HepG2 (cell line): ENCODE results near the gene ECM1. TPM values are rescaled to one million over a fixed set of nuclear protein-coding genes. Genes with fewer than 3 reads are reported as not detected.

Experiments
- AGO1 ChIP-seq: fragments of 200-400 bp; formaldehyde crosslinking; IDR thresholded peaks from 2 replicates; pipeline ENCODE4 v1.6.1; 2017; ENCODE audit warnings: mild to moderate bottlenecking, low read depth, low read length, moderate library complexity; ENCODE audit not compliant: poor library complexity, severe bottlenecking
- BORCS8-MEF2B ChIP-seq: sonication (generic); formaldehyde crosslinking; IDR thresholded peaks from 2 replicates; pipeline ENCODE4 v1.8.0; 2022; ENCODE audit warnings: mild to moderate bottlenecking, missing genetic modification reagents
- BRF2 ChIP-seq: sonication (generic); formaldehyde crosslinking; IDR thresholded peaks from 2 replicates; pipeline ENCODE4 v1.8.1; 2022; ENCODE audit warnings: mild to moderate bottlenecking, missing genetic modification reagents
- CENPX ChIP-seq: sonication (generic); formaldehyde crosslinking; IDR thresholded peaks from 2 replicates; pipeline ENCODE4 v1.9.0; 2021; ENCODE audit warnings: mild to moderate bottlenecking, missing genetic modification reagents, moderate library complexity
- ELF4 ChIP-seq: sonication (generic); formaldehyde crosslinking; IDR thresholded peaks from 2 replicates; pipeline ENCODE4 v1.5.0; 2020; ENCODE audit warnings: missing genetic modification reagents, mild to moderate bottlenecking, moderate library complexity, borderline replicate concordance
- HMG20B ChIP-seq: conservative IDR thresholded peaks from 2 replicates; pipeline ENCODE4 v1.6.1; 2016; ENCODE audit warnings: missing genetic modification reagents, missing compliant biosample characterization
- MEIS2 ChIP-seq: sonication (generic); formaldehyde crosslinking; IDR thresholded peaks from 2 replicates; pipeline ENCODE4 v1.9.0; 2021; ENCODE audit warnings: mild to moderate bottlenecking, missing genetic modification reagents
- NR2F6 ChIP-seq, 2 experiments: IDR thresholded peaks; 2 replicates each; pipeline ENCODE4 v1.6.1; 2016; ENCODE audit warnings: antibody characterized with exemption in 1 of 2, mild to moderate bottlenecking in 1 of 2
- TCF7L2 ChIP-seq: IDR thresholded peaks from 2 replicates; pipeline ENCODE4 v1.6.1; 2011; ENCODE audit warnings: mild to moderate bottlenecking, low read depth, low read length, moderate library complexity
- TGIF2 ChIP-seq: IDR thresholded peaks from 2 replicates; pipeline ENCODE4 v1.6.1; 2016; ENCODE audit warnings: control low read depth, missing compliant biosample characterization
- YEATS4 ChIP-seq: sonication (generic); formaldehyde crosslinking; IDR thresholded peaks from 2 replicates; pipeline ENCODE4 v1.4.0; 2020; ENCODE audit warnings: missing genetic modification reagents, borderline replicate concordance
- ZKSCAN5 ChIP-seq: sonication (generic); formaldehyde crosslinking; IDR thresholded peaks from 2 replicates; pipeline ENCODE4 v1.5.1; 2020; ENCODE audit warnings: mild to moderate bottlenecking, missing genetic modification reagents
- ZKSCAN8 ChIP-seq: IDR thresholded peaks from 2 replicates; pipeline ENCODE4 v1.6.1; 2016; ENCODE audit warnings: borderline replicate concordance, missing genetic modification reagents, missing compliant biosample characterization
- ZNF335 ChIP-seq: sonication (generic); formaldehyde crosslinking; IDR thresholded peaks from 2 replicates; pipeline ENCODE4 v1.4.0; 2020; ENCODE audit warnings: missing genetic modification reagents
- ZNF530 ChIP-seq: sonication (generic); formaldehyde crosslinking; IDR thresholded peaks from 2 replicates; pipeline ENCODE4 v1.5.0; 2020; ENCODE audit warnings: low read depth, mild to moderate bottlenecking, missing genetic modification reagents
- ZNF564 ChIP-seq: sonication (generic); formaldehyde crosslinking; IDR thresholded peaks from 2 replicates; pipeline ENCODE4 v1.8.1; 2023; ENCODE audit warnings: mild to moderate bottlenecking, missing genetic modification reagents
- ZNF609 ChIP-seq: sonication (generic); formaldehyde crosslinking; IDR thresholded peaks from 2 replicates; pipeline ENCODE4 v1.4.0; 2020; ENCODE audit warnings: mild to moderate bottlenecking, missing genetic modification reagents, borderline replicate concordance
- ZNF614 ChIP-seq: IDR thresholded peaks from 2 replicates; pipeline ENCODE4 v1.6.1; 2018; ENCODE audit warnings: missing biosample characterization, missing genetic modification reagents, inconsistent platforms, borderline replicate concordance
- ZNF710 ChIP-seq: sonication (generic); formaldehyde crosslinking; IDR thresholded peaks from 2 replicates; pipeline ENCODE4 v1.5.0; 2020; ENCODE audit warnings: mild to moderate bottlenecking, missing genetic modification reagents, borderline replicate concordance
- ZNF841 ChIP-seq: sonication (generic); formaldehyde crosslinking; IDR thresholded peaks from 2 replicates; pipeline ENCODE4 v1.8.1; 2023; ENCODE audit warnings: missing genetic modification reagents, borderline replicate concordance
- polyA plus RNA-seq, 8 experiments: library from polyadenylated mRNA; depleted of rRNA in 3 of 8; stranded (reverse) in 7 of 8; unstranded in 1 of 8; fragments of >200 nt; fragmentation: Illumina TruSeq in 4 of 8; extraction: Trizol in 4 of 8; gene quantifications; 2 replicates each; pipeline versions ENCODE4 v1.2.1 to v1.2.3, GENCODE V29; 2011 to 2016; ENCODE audit warnings: low read depth in 4 of 8, missing spikeins in 1 of 8, mixed read lengths in 1 of 8; ENCODE audit not compliant: insufficient read depth in 1 of 8
- total RNA-seq, 5 experiments: library from RNA; depleted of rRNA; stranded (reverse); fragments of >200 nt; fragmentation: Illumina TruSeq; extraction: Trizol; gene quantifications; 2 replicates each; pipeline ENCODE4 v1.2.3, GENCODE V29; 2016; ENCODE audit warnings: low read depth in 1 of 5

ECM1 gene
- total and polyA plus RNA-seq, 2 of the 13 experiments (the other 11 are each of a cell fraction or from before 2014, with no cell fraction given) = 0.42 to 1.0 TPM

GRCh38 chr1:150562446-150563339, 54.8 kb downstream of the ECM1 start (continued):
- TF ChIP-seq MEIS2 (CRISPR knock-in tag) (no peak), BRF2 (CRISPR knock-in tag) (no peak), ZKSCAN5 (CRISPR knock-in tag) (no peak), ZNF335 (no peak), ZNF614 (CRISPR knock-in tag) (0 out of 2 replicates have a peak, but pooled peaks have one; percentile 4), BORCS8-MEF2B (no peak), ZNF841 (CRISPR knock-in tag) (no peak), ZNF609 (CRISPR knock-in tag) (peak; percentile 3; the same call in 1 of the 2 replicates), HMG20B (CRISPR knock-in tag) (no peak), ZKSCAN8 (CRISPR knock-in tag) (no peak), TGIF2 (CRISPR knock-in tag) (no peak; the same call in 1 of the 2 replicates), CENPX (no peak), ZNF530 (no peak), TCF7L2 (no peak), ZNF710 (CRISPR knock-in tag) (no peak), ZNF564 (CRISPR knock-in tag) (no peak), NR2F6 (IDR thresholded peaks at IDR 0.05) (peak; percentile 21; the same call in 1 of the 2 replicates), NR2F6 (CRISPR knock-in tag; IDR thresholded peaks at IDR 0.05) (peak; percentile 30; the same call in 1 of the 2 replicates), ELF4 (CRISPR knock-in tag) (peak; percentile 79; the same call in 1 of the 2 replicates), YEATS4 (CRISPR knock-in tag) (peak; percentile 21; the same call in 1 of the 2 replicates), AGO1 (no peak)
